Stimulated activated CD8-positive, alpha-beta memory T cell treated with anti-CD3 and anti-CD28 coated beads, Interleukin-7, amount 100 ng/mL, for 4 hours (primary cell): ENCODE results near the gene PCDHGA8.
"Not testable (repeated sequence)": the region's sequence is repeated elsewhere in the genome, so short reads cannot be mapped to it uniquely, and the experiment has no call there.

Source experiments
- DNase-seq, 2 donors: peaks; one replicate each; pipeline ENCODE4 v3.0.0-alpha.2; 2020; ENCODE audit warnings: low read depth in 2 of 2

The PCDHGA8 gene

DNA sequence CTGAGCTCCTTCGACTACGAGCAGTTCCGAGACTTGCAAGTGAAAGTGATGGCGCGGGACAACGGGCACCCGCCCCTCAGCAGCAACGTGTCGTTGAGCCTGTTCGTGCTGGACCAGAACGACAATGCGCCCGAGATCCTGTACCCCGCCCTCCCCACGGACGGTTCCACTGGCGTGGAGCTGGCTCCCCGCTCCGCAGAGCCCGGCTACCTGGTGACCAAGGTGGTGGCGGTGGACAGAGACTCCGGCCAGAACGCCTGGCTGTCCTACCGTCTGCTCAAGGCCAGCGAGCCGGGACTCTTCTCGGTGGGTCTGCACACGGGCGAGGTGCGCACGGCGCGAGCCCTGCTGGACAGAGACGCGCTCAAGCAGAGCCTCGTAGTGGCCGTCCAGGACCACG, 39.9 kb downstream of the PCDHGA8 start:
- DNase-seq = not testable (repeated sequence)

DNA sequence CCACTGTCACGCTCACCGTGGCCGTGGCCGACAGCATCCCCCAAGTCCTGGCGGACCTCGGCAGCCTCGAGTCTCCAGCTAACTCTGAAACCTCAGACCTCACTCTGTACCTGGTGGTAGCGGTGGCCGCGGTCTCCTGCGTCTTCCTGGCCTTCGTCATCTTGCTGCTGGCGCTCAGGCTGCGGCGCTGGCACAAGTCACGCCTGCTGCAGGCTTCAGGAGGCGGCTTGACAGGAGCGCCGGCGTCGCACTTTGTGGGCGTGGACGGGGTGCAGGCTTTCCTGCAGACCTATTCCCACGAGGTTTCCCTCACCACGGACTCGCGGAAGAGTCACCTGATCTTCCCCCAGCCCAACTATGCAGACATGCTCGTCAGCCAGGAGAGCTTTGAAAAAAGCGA, 40.3 kb downstream of the PCDHGA8 start:
- DNase-seq = not testable (repeated sequence)

DNA sequence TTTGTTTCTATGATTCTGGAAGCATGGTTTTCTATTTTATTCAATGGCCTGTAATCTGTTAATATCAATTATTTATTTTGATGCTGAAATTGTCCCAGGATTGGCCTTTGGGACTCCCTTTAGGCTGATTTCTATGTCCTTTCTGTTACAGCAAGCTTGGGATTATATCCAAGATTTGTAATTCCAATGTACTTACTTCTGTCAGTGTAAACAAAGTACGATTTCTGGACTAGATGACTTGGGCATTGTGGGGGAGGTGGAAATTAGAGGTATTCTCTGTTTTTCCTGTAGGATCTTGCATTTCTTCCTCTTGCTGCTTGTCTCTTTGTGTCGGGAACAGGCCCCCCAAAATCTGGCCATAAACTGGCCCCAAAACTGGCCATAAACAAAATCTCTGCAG, 41.6 kb downstream of the PCDHGA8 start:
- no peak for DNase-seq

DNA sequence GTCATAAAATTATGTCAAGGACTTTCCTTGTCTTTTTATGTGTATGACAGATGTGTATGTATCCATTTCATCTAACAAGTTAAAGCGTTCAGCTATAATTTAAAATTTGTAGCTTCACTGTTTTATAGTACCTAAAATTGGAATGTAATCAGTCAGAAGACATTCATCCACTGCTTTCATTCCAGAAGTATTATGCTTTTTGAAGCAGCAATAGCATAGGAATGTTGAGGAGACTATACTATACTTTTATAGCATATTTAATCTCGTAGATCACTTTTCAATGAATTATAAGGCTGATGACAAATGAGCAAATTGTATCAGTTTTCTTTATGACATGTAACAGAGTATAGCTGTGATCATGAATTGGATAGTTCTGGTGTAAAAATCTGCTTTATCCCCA, 44.8 kb downstream of the PCDHGA8 start:
- DNase-seq = no peak

DNA sequence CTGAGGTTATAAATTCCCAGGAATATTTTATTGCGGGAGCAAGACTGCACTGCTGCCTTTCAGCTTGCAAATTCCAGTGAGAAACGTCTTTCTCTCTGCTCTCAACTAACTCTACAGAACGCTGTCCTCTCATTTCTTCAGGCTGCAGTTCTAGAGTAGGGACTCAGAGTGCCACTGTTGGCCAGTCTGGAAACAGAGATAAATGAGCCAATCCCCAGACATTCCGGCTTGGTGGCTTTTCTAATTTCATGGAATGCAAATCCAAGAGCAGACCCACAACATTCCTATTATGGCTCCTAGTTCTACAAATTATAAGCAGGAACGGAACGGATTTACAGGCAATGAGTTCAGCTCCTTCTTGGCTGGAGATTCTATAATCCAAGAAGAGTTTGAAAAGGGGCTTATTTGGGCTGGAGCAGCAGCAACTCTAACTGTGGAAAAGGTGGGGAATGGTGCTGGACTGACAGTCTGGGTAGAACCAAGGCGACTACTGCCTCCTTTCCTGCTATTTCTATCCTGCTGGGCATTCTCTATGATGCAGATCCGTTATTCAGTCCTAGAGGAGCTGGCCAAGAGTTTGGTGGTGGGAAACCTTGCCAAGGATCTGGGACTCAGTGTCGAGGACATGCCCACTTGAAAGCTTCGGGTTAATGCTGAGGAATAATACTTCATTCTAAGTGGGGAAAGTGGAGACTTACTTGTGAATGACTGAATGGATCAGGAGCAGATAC, 47.1 kb downstream of the PCDHGA8 start:
- DNase-seq = no peak

DNA sequence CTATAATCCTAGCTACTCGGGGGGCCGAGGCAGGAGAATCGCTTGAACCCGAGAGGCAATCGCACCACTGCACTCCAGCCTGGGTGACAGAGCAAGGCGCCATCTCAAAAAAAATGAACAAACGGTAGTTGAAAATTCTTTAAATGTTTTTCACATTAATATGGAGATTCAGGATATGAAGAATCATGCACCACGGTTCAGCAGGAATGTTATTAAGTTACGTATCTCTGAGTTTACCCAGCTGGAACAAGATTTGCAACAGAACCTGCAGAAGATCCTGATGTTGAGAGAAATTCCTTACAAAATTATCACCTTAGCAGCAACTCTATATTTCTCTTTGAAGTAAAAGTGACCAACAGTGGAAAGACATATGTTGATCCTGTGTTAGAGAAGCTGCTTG, 47.9 kb downstream of the PCDHGA8 start:
- DNase-seq = no peak

DNA sequence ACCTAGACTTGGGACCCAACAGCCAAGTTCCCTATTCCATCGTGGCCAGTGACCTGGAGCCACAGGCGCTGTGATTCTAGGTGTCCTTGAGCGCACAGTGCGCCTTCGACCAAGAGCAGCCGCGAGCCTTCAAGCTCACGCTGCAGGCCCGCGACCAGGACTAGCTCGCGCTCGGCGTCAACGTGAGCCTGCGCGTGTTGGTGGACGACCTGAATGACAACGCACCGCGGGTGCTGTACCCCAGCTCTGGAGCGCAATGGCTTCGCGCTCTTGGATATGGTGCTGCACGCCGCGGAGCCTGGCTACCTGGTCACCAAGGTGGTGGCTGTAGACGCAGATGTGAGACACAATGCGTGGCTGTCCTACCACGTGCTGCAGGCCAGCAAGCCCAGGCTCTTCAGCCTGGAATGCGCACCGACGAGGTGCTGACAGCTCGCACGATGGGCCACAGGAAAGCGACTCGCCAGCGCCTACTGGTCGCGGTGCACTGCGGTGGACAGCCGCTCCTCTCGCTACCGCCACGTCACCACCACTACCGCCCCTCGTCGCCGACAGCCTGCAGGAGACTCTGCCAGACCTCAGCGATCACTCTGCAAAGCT, 49.2 kb downstream of the PCDHGA8 start:
- no peak for DNase-seq
